NCI-H524 (cell line): ENCODE results near the gene FAM227B.
A peak's percentile ranks its signal among the peaks of the same experiment; 100 is the strongest.
"Not testable (repeated sequence)": the region's sequence is repeated elsewhere in the genome, so short reads cannot be mapped to it uniquely, and the experiment has no call there.

Experiments
- DNase-seq, 2 experiments: peaks; one replicate each; lab custom pipeline; 2025; lab: John Stamatoyannopoulos, UW

FAM227B gene

GRCh38 chr15:49610157-49610918 is 10.3 kb downstream of the FAM227B start:
- DNase-seq, result no peak

- DNase-seq, result no peak
These were observed 14.0 kb downstream of the FAM227B start for GRCh38 chr15:49606594-49606993.

- no peak for DNase-seq
These were observed 15.0 kb downstream of the FAM227B start for GRCh38 chr15:49605588-49605987.

GRCh38 chr15:49604625-49605409 is 15.8 kb downstream of the FAM227B start:
- no peak for DNase-seq

GRCh38 chr15:49592829-49593316 is 27.7 kb downstream of the FAM227B start:
- DNase-seq, result not testable (repeated sequence)

GRCh38 chr15:49589030-49589429 is 31.6 kb downstream of the FAM227B start:
- DNase-seq, result no peak

- DNase-seq, result no peak
These were observed 47.2 kb downstream of the FAM227B start for GRCh38 chr15:49573421-49573820.

- no peak for DNase-seq
These were observed 49.9 kb downstream of the FAM227B start for GRCh38 chr15:49570672-49571071.

- DNase-seq, result no peak
These were observed 50.4 kb downstream of the FAM227B start for GRCh38 chr15:49570174-49570573.

- no peak for DNase-seq
These were observed 60.6 kb downstream of the FAM227B start for GRCh38 chr15:49560045-49560444.

- DNase-seq, result no peak
These were observed 61.7 kb downstream of the FAM227B start for GRCh38 chr15:49558929-49559328.

- DNase-seq, result no peak
These were observed 64.2 kb downstream of the FAM227B start for GRCh38 chr15:49556437-49556836.

- not testable (repeated sequence) for DNase-seq
These were observed 70.3 kb downstream of the FAM227B start for GRCh38 chr15:49550342-49550741.

GRCh38 chr15:49538520-49538919 is 82.1 kb downstream of the FAM227B start:
- DNase-seq, result no peak

GRCh38 chr15:49530092-49530491 is 90.5 kb downstream of the FAM227B start:
- no peak for DNase-seq

- DNase-seq, result no peak
These were observed 92.3 kb downstream of the FAM227B start for GRCh38 chr15:49528289-49528688.

GRCh38 chr15:49521802-49522201 is 98.8 kb downstream of the FAM227B start:
- peak in 1 of 2 experiments; percentile 6 for DNase-seq

- DNase-seq, result not testable (repeated sequence)
These were observed 107.9 kb downstream of the FAM227B start for GRCh38 chr15:49512739-49513138.

GRCh38 chr15:49507261-49507660 is 113.4 kb downstream of the FAM227B start:
- no peak for DNase-seq

- no peak for DNase-seq
These were observed 114.3 kb downstream of the FAM227B start for GRCh38 chr15:49506341-49506740.

- no peak for DNase-seq
These were observed 119.0 kb downstream of the FAM227B start for GRCh38 chr15:49501586-49501985.

GRCh38 chr15:49495993-49496753 is 124.4 kb downstream of the FAM227B start:
- DNase-seq, result no peak
